ENCODE measurements around the gene ITIH4.
A peak's percentile ranks its signal among the peaks of the same experiment; 100 is the strongest.

The ITIH4 gene

DNA sequence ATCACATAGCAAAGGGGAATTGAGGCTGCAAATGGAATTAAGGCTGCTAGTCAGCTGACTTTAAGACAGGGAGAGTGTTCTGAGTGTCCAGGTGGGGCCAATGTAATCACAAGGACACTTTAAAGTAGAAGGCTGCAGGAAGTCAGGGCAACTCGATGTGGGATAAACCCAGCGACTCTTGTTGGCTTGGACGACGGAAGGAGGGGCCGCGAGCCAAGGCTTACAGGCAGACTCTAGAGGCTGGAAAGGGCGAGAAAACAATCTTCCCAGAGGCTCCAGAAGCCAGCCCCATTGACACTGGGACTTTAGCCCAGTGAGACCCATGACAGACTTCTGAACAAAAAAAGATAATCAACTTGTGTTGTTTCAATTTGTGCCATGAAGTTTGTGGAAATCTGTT is 17.3 kb upstream of the ITIH4 start:
- DNase-seq = no peak

DNA sequence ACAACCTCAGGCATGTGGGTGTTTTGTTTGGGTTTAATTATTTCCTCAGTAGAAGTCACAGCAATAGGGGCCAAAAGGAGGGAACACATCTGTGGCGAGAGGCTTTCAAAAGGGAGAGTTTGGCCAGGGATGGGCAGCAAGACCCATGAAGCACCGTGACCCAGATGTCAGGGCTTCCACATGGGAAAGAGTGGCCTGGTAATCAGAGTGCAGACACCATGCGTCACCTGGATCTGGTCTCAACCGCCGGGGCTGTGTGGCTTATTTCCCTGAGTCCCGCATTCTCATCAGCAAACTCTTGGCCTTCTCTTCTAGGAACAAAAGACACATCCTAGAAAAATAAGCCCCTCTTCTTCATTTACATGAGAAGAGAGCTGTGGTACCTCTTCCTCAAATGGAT is 16.8 kb upstream of the ITIH4 start:
- no peak for DNase-seq

DNA sequence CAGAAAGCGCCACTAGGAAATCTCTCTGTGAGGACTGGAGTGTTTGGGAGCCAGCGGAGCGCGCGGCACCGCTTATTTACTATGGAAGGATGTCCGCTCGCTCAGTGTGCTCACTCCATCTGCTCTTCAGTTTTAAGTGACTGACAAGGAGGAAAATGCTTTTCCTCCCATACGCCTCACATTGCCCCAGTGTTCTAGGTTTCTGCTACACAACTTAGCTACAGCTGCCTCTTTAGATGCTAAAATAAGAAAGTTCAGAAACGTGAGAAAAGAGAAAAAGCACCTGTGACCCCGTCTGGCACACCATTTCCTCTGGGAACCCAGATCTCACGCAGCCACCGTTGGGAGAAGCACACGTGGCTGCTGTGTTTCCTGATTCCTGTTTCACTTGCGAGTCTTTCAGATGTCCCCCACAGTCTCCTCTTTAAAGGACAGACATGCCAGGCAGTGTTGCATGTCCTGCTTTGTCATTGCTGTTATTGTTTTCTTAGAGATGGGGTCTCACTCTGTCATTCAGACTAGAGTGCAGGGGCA is 16.0 kb upstream of the ITIH4 start:
- no peak for DNase-seq

DNA sequence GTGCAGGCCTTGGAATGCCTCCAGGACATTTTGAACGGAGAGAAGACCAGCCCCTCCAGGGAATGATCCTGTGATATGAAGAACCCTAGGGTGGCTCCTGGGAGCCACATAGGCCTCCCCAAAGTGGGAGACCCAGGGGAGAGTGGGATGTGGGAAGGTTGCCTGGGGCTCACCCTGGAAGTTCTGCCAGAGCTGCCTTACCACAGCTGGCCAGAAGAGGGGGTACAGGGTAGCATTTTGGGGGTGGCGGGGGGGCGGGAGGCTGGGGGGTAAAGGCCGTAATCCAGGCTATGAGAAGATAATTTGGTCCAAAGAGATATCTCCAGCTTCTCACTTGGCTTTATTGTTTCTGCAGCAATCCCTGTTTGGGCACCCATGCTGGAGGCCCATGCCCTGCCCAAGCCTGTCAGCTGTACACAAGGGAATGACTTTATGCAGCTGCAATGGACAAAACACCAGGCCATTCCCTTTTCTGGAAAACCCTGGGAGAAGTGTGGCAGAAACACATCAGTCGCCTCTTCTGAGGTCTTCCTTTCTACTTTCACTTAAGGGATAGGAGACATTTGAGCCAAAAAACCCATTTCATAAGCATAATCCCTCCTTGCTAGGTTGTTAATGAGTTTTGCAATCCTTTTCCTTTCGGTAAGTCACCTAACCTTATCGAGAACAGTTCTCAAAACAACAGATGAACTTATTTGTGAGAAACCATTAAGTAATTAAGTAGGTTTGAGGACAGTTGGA is 15.4 kb upstream of the ITIH4 start:
- DNase-seq = peak; percentile 20

- no peak for DNase-seq
Observed at GRCh38 chr3:52845157-52845556, 14.7 kb upstream of the ITIH4 start.

GRCh38 chr3:52844290-52844975 is 14.0 kb upstream of the ITIH4 start:
- no peak for DNase-seq

DNA sequence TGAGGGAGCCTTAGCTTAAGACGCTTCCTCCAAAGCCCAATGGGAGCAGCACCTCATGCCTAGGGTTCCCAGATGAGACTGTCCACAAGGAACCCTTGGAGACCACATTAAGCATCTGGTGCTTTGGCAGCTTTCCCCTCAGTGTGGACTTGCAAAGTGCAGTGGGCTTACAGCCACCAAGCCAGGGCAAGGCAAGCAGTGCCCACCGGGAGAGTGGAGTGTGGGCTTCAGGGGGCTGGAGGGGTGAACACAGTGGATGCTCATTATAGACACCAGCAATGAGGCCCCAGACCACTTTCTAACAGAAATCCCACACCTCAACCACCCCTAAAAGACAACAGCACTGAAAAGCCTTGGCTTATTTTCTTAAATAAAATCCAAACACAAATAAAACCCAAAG is 13.4 kb upstream of the ITIH4 start:
- DNase-seq = no peak

DNA sequence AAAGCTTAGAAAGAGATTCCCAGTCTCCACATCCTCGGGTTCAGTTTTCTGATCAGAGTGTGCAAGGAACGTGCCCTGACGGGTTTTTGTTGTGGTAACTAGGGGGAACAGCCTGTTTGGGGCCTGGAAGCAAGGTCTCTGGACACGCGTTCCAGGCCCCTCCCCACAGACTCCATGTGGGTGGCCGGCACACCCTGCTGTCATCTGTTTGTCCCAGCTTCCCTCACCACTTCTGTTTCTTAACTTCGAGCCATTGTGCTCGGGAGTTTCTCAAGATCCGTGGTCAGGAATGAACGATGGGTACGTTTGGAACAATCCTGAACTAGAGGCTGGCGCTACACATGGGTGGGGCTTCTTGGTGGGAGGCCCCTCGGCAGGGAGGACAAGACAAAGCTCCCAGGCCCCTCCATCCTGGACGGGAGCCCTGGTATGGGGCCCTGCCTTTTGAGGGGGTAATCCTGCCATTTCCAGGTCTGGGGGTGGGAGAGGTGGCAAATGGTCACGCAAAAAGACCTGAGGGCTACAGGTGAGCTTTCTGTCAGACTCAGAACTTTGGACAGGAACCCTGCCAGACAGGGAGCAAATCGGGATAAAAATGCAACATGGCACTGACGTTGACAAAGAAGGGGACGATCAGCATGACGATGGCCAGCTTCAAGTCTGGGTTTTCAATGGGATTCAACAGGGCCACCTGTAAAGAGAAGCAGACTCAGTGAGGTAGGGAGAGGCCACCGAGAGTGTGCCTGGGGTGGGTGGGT is 12.8 kb upstream of the ITIH4 start:
- DNase-seq = no peak

- no peak for DNase-seq
Observed at GRCh38 chr3:52842424-52842823, 12.0 kb upstream of the ITIH4 start.

GRCh38 chr3:52841981-52842340 is 11.5 kb upstream of the ITIH4 start:
- DNase-seq = no peak

- no peak for DNase-seq
Observed at GRCh38 chr3:52841211-52841980, 10.9 kb upstream of the ITIH4 start.

DNA sequence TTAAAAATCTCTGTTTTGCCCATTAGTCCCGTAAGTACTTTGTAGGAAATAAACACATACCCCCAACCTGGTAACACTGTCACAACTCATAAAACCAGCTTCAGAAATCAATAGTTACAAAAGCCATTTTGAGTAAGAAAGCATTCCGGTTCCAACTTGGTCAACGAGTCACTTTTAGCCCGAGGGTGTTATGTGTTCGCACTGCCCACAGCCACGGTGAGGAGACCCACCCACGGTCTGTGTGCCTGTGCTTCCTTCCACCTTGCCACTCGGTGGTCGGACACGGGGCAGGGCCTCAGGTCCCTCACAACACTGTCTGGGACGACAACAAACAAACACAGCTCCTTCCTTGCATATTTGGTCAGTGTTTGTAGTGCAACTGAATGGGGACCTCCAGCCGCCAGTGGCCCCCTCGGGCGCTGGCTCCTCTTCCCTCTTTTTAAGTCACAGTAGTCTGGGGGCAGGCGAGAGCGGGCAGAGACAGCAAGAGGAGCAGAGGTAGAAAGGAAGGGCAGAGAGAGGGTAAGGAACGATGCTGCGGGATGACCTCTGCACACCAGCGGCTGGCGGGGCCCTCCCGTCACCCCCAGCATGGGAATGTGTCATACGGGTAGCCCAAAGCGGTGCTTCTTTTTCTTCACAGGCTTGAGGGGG is 9.5 kb upstream of the ITIH4 start:
- no peak for DNase-seq

DNA sequence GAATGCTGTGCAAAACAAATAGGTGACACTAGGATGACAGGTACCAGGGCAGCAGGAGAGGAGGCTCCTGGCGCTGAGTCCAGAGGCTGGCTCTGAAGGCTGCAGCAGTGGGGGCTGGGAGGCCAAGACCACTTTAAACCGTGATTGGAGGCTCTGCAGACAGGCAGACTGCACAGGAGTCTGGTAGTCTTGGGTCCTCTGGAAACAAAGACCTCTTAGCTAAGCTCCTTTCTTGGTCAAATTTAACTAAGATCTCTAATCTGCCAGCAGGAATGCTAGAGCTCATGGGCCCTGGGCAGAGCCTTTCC is 8.8 kb upstream of the ITIH4 start:
- DNase-seq = no peak

GRCh38 chr3:52838561-52839267 is 8.2 kb upstream of the ITIH4 start:
- no peak for DNase-seq

GRCh38 chr3:52836986-52837385 is 6.5 kb upstream of the ITIH4 start:
- DNase-seq = no peak

GRCh38 chr3:52836471-52836845 is 6.0 kb upstream of the ITIH4 start:
- DNase-seq = no peak

DNA sequence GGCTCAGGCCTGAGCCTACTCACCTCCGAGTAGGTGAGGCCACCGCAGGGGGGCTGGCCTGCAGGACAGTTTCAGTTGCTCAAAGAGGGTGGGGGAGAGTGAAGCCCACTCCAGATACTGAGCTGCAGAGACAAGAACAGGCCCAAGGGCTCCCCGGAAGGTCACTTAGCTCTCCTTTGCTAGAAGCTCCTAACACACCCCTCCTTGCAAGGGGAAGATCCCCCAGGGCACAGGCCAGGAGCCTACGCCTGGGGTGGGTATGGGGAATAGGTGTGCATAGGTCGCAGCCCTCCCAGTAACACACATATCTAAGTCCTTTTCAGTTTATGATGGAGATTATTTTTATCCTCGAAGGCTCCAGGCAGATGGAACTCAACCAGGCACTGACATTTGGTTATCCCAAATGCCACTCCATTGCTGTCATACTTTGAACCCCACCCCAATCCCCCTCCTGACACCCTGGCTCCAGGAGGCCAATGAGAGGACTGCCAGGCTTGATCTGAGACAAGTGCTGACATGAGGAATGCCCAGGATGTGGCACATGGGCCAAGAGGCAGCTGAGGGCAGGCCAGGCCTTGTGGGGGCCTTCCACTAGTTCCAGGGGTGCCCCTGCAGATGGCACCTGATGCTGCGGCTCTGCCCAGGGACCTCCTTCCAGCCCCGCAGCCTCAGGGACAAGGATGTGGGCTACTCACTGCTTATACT is 5.4 kb upstream of the ITIH4 start:
- no peak for DNase-seq

DNA sequence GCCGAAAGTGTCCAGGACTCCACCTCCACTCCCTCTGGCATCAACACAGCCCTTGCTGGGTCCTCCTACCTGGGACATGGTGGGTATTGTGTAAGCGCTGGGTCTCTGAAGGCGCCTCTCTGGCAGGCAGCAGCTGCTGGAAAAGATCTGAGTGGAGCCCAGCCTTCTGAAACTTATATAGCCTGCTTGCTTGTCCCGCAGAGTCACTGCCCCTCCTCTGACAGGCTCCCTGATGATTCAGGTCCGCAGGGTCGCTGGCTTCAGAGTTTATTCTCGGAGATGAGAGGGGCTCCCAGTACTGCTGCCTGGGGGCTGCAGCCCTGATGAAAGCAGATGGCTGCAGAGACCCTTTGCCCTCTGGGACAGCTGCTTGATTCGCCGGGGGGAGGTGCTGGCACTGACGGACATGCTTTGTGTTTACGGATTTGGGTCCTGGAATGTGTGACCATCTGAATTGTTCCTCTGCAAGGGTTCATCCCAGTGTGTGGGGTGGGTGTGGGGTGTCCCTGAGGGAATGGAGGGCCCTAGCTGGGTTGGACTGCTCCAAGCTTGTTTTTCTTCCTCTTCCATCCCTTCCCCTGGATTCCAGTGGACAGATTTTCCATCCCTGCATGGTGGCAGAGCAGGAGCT is 4.5 kb upstream of the ITIH4 start, which contains the start of gene MUSTN1:
Gene MUSTN1 (minus strand): TSS at position 149 of the 631 bp plus-strand sequence. CDS start 71 bp downstream, at position 78.
- DNase-seq = no peak

- no peak for DNase-seq
Observed at GRCh38 chr3:52833202-52833601, 2.7 kb upstream of the ITIH4 start.

- no peak for DNase-seq
Observed at GRCh38 chr3:52831500-52832301, 1.2 kb upstream of the ITIH4 start.
